Sigmoid colon (tissue), 7 donors: ENCODE data around the gene KRT3. TPM values are rescaled to one million over a fixed set of nuclear protein-coding genes. Genes with fewer than 3 reads are reported as not detected.

Experiments
- DNase-seq: peaks from one replicate; pipeline ENCODE4 v3.0.0-alpha.2; 2019
- H3K27ac ChIP-seq, 4 donors: fragments of 200-600 bp; sonication (generic); one replicate each; pipeline ENCODE4 v1.5.1; 2016 to 2019; ENCODE audit warnings: mild to moderate bottlenecking in 1 of 4
- H3K27me3 ChIP-seq, 3 donors: fragments of 200-600 bp; sonication (generic); one replicate each; pipeline ENCODE4 v1.5.1; 2019; ENCODE audit warnings: mild to moderate bottlenecking in 1 of 3
- H3K36me3 ChIP-seq, 4 donors: fragments of 200-600 bp; sonication (generic); one replicate each; pipeline ENCODE4 v1.5.1; 2016 to 2019
- H3K4me1 ChIP-seq, 4 donors: fragments of 200-600 bp; sonication (generic); one replicate each; pipeline ENCODE4 v1.5.1; 2017 to 2019
- H3K4me3 ChIP-seq, 4 donors: fragments of 200-600 bp; sonication (generic); one replicate each; pipeline ENCODE4 v1.5.1; 2017 to 2019; ENCODE audit warnings: mild to moderate bottlenecking in 2 of 4, moderate library complexity in 1 of 4
- H3K9me3 ChIP-seq, 4 donors: fragments of 200-600 bp in 3 of 4; sonication (generic) in 3 of 4; one replicate each; pipeline versions ENCODE4 v1.5.1 to v1.6.1; 2013 to 2019
- EP300 ChIP-seq, 4 donors: sonication (generic); formaldehyde crosslinking; IDR thresholded peaks; one replicate each; pipeline ENCODE4 v1.6.1; 2017; ENCODE audit warnings: antibody characterized with exemption in 4 of 4
- POLR2A ChIP-seq, 2 donors: fragments of 450-650 bp; IDR thresholded peaks; one replicate each; pipeline ENCODE4 v1.6.1; 2016; ENCODE audit warnings: antibody characterized with exemption in 2 of 2, mild to moderate bottlenecking in 2 of 2, moderate library complexity in 2 of 2
- POLR2AphosphoS5 ChIP-seq, 4 donors: sonication (generic); formaldehyde crosslinking; IDR thresholded peaks; one replicate each; pipeline ENCODE4 v1.6.1; 2017; ENCODE audit warnings: antibody characterized with exemption in 4 of 4
- WGBS, 2 donors: extraction: QIAGEN DNeasy Blood & Tissue Kit; methylation state at CpG; one replicate each; pipeline ENCODE4 v1.1.7; 2013; 5-methylcytosine and 5-hydroxymethylcytosine counted together
- intact Hi-C: fragments of 100-400 bp; cut with DNase I; formaldehyde crosslinking; loops from one replicate; pipeline ENCODE4 v1.15.1; 2023
- polyA plus RNA-seq, 3 donors: library from polyadenylated mRNA; stranded (reverse); fragments of 200-250 nt; gene quantifications; one replicate each; pipeline ENCODE4 v1.2.3, GENCODE V29; 2013
- total RNA-seq, 4 donors: library from RNA; depleted of rRNA; stranded (reverse); fragments of >200 nt; gene quantifications; one replicate each; pipeline ENCODE4 v1.1.0, GENCODE V29; 2016
- TF ChIP-seq, protein P1 (sequence below), 4 experiments: fragments of 450-650 bp in 3 of 4; fragments of 200-600 bp in 1 of 4; IDR thresholded peaks; one replicate each; pipeline ENCODE4 v1.5.1; 2016 to 2019; ENCODE audit warnings: antibody characterized with exemption in 4 of 4, mild to moderate bottlenecking in 3 of 4, moderate library complexity in 2 of 4
- donor health status: healthy with polysubstance abuse.
- donor health status: Bipolar disorder and iron deficiency.
- donor health status: healthy.

KRT3 gene
- total and polyA plus RNA-seq, 7 donors = not detected

DNA sequence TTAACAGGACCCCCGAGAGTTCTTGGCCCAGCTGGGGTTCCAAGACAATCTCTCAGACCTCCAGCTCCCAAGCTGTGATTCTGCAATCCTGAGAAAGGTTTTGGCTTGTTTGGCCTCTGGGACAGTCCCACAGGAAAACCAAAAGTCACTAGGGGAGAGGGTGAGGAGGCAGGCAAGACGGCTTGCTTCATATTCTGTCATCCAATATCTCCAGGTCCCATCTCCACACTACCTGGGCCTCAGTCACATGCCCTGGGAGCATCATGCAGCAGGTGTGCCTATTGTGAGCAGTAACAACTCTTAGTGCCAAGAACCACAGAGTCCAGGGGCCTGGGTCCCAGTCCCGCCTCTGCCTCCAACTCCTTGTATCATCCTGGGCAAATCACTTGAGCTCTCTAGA lies 36.5 kb upstream of the KRT3 start:
- H3K4me1 ChIP-seq = no peaks in the 10 kb centered on the region
- no peak for DNase-seq
- no peaks in the 10 kb centered on the region for H3K9me3 ChIP-seq
- H3K36me3 ChIP-seq = no peaks in the 10 kb centered on the region
- no peaks in the 10 kb centered on the region for H3K27me3 ChIP-seq
- H3K4me3 ChIP-seq = no peak overlapping the region
- intact Hi-C loops = no loop called here
- TF ChIP-seq POLR2A (IDR thresholded peaks at IDR 0.05) = no peak
- no peak for TF ChIP-seq EP300 (IDR thresholded peaks at IDR 0.05)
- TF ChIP-seq POLR2AphosphoS5 (IDR thresholded peaks at IDR 0.05) = no peak
- TF ChIP-seq, protein P1, sequence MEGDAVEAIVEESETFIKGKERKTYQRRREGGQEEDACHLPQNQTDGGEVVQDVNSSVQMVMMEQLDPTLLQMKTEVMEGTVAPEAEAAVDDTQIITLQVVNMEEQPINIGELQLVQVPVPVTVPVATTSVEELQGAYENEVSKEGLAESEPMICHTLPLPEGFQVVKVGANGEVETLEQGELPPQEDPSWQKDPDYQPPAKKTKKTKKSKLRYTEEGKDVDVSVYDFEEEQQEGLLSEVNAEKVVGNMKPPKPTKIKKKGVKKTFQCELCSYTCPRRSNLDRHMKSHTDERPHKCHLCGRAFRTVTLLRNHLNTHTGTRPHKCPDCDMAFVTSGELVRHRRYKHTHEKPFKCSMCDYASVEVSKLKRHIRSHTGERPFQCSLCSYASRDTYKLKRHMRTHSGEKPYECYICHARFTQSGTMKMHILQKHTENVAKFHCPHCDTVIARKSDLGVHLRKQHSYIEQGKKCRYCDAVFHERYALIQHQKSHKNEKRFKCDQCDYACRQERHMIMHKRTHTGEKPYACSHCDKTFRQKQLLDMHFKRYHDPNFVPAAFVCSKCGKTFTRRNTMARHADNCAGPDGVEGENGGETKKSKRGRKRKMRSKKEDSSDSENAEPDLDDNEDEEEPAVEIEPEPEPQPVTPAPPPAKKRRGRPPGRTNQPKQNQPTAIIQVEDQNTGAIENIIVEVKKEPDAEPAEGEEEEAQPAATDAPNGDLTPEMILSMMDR (IDR thresholded peaks at IDR 0.05) = no peak
- no peak overlapping the region for H3K27ac ChIP-seq
- WGBS, 2 donors = 69 to 80% methylated on average over 3 of the region's 3 CpGs

DNA sequence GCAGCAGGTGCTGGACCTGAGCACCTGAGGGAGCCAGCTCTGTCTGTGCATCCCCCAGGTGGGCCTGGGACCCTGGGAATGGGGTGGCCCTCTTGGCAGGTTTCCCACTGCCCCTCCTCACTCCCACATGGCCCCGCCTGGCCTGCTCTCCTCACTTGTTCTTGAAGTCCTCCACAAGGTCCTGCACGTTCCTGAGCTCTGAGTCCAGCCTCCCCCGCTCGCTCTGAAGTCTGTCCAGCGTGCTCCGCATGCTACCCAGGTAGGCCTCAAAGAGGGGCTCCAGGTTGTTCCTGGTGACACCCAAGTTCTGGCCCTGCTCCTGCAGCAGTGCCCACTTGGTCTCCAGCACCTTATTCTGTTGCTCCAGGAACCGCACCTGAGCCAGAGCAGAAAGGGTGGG lies 35.3 kb upstream of the KRT3 start:
- Histone ChIP-seq H3K27me3 (no peaks in the 10 kb centered on the region), H3K4me1 (no peaks in the 10 kb centered on the region), H3K9me3 (no peaks in the 10 kb centered on the region), H3K27ac (no peak overlapping the region), H3K4me3 (no peak overlapping the region), H3K36me3 (no peaks in the 10 kb centered on the region)
- WGBS, 2 donors = 83 to 89% methylated on average over 7 of the region's 7 CpGs
- DNase-seq = no peak
- TF ChIP-seq POLR2AphosphoS5 (IDR thresholded peaks at IDR 0.05) = no peak
- TF ChIP-seq EP300 (IDR thresholded peaks at IDR 0.05) = no peak
- TF ChIP-seq, protein P1 (IDR thresholded peaks at IDR 0.05) = no peak
- no peak for TF ChIP-seq POLR2A (IDR thresholded peaks at IDR 0.05)
- intact Hi-C loops = no loop called here

DNA sequence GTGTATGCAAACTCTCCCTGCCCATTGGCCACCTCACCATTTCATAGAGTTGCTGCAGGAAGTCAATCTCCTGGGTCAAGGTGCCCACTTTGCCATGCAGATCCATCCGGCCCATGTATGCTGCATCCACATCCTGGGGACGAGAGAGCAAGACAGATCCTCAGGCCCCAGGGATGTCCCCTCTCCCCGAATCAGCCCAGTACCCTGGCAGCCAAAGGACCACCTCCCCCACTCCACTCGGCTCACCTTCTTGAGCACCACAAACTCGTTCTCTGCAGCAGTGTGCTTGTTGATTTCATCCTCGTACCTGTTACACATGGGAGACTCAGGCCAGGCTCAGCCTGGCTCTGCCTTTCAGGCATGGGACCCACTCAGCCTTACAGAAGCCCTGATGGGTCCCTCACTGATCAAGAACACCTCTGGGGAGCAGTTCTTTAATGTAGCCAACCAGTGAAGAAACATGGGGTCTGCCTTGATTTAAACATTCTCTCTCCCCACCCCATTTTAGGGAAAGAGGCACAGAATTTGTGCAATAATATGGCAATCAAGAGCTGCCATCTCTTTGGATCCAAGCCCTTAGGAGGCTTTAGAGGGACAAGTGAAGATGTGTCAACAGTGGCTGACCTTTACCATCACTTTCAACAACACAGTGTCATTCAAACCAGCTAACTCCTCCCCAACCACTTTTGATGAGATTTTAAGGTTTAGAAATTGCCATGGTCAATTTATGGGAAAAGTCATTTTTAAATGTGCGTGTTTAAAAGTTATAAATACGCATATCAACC lies 34.3 kb upstream of the KRT3 start:
- no peak for DNase-seq
- 84 to 85% methylated on average over 8 of the region's 8 CpGs for WGBS, 2 donors
- no peak for TF ChIP-seq POLR2A (IDR thresholded peaks at IDR 0.05)
- TF ChIP-seq, protein P1 (IDR thresholded peaks at IDR 0.05) = no peak
- no peak for TF ChIP-seq POLR2AphosphoS5 (IDR thresholded peaks at IDR 0.05)
- no peak for TF ChIP-seq EP300 (IDR thresholded peaks at IDR 0.05)

DNA sequence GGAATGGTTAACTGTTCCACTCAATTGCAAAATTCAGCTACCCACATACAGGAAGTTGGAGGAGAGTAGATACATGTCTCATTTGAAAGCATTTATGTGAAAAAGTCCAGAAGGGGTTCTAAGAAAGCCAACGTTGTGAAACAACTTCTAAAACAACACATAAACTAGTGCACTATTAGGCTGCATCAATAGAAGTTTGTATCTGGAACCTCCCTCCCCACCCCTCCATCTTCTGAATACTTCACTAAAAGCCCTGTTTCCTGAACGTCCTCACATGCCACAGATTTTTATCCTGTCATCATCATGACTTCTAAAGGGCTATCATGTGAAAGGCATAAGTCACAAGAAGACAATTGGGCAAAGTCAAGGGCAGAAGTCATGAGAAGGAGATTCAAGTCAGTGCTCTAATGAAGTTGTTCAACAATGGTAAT lies 32.7 kb upstream of the KRT3 start:
- H3K4me1 ChIP-seq = no peaks in the 10 kb centered on the region
- TF ChIP-seq, protein P1 (IDR thresholded peaks at IDR 0.05) = no peak
- TF ChIP-seq POLR2A (IDR thresholded peaks at IDR 0.05) (no peak), POLR2AphosphoS5 (IDR thresholded peaks at IDR 0.05) (no peak), EP300 (IDR thresholded peaks at IDR 0.05) (no peak)
- DNase-seq = no peak
- no peak overlapping the region for H3K4me3 ChIP-seq
- no peak overlapping the region for H3K27ac ChIP-seq
- no peaks in the 10 kb centered on the region for H3K27me3 ChIP-seq
- no peaks in the 10 kb centered on the region for H3K36me3 ChIP-seq
- 25 to 38% methylated on average over 2 of the region's 2 CpGs for WGBS, 2 donors
- intact Hi-C loops = no loop called here
- no peaks in the 10 kb centered on the region for H3K9me3 ChIP-seq

More for the DNA sequence above, 34.3 kb upstream of the KRT3 start:
- no peaks in the 10 kb centered on the region for H3K9me3 ChIP-seq
- no peak overlapping the region for H3K4me3 ChIP-seq
- no peaks in the 10 kb centered on the region for H3K4me1 ChIP-seq
- no peak overlapping the region for H3K27ac ChIP-seq
- H3K27me3 ChIP-seq = no peaks in the 10 kb centered on the region
- intact Hi-C loops = no loop called here
- H3K36me3 ChIP-seq = no peaks in the 10 kb centered on the region

DNA sequence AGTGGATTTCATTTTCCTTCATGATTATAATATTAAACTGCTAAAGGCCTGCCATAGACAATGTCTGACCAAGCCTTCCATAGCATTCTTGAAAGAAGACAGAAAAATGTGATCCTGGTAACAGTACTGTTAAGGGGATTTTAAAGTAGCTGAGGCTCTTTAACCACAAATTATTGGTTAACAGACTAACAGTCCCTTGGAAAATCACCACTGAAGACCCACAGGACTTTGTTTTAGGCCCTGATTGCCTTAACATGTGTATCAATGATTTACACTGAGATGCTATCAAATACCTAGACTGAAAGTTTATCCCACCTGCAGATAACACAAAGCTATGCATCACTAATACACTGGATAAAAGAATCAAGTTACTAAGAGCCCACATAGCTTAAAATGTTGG lies 32.2 kb upstream of the KRT3 start:
- TF ChIP-seq, protein P1 (IDR thresholded peaks at IDR 0.05) = no peak
- no peak for TF ChIP-seq POLR2AphosphoS5 (IDR thresholded peaks at IDR 0.05)
- TF ChIP-seq EP300 (IDR thresholded peaks at IDR 0.05) = no peak
- TF ChIP-seq POLR2A (IDR thresholded peaks at IDR 0.05) = no peak
- no peak for DNase-seq
- Histone ChIP-seq H3K4me3 (no peak overlapping the region), H3K27me3 (no peaks in the 10 kb centered on the region), H3K27ac (no peak overlapping the region), H3K4me1 (no peaks in the 10 kb centered on the region), H3K36me3 (no peaks in the 10 kb centered on the region), H3K9me3 (no peaks in the 10 kb centered on the region)
- intact Hi-C loops = no loop called here
